HG02763 (cell line): Measurements from ENCODE around the gene RAG1.
"Not testable (repeated sequence)": the region's sequence is repeated elsewhere in the genome, so short reads cannot be mapped to it uniquely, and the experiment has no call there.

Source experiments
- ATAC-seq: cut with Tn5 transposase; IDR thresholded peaks from one replicate; pipeline ENCODE4 v1.9.1; 2021; ENCODE audit warnings: mild to moderate bottlenecking, moderate library complexity; ENCODE audit not compliant: unreplicated experiment

The RAG1 gene

DNA sequence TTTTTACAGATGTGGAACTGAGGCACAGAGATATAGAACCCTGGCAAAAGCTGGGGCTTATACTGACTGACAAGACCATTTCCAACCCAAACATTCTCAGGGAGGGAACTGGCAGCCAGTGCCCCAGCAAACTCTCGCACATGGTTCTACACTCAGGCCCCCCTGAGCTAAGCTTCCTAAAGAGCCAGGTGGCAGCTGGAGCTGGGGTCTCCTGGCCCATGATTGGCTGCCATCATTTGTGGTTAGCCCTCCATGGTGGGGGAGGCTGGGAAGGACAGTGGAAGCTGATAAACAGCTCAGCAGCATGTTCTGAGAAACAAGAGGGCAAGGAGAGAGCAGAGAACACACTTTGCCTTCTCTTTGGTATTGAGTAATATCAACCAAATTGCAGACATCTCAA lies at the start of gene RAG1:
Gene RAG1 (plus strand): TSS at position 314 of the 400 bp plus-strand sequence. CDS start 5,298 bp downstream, outside the sequence.
- ATAC-seq, result no peak

DNA sequence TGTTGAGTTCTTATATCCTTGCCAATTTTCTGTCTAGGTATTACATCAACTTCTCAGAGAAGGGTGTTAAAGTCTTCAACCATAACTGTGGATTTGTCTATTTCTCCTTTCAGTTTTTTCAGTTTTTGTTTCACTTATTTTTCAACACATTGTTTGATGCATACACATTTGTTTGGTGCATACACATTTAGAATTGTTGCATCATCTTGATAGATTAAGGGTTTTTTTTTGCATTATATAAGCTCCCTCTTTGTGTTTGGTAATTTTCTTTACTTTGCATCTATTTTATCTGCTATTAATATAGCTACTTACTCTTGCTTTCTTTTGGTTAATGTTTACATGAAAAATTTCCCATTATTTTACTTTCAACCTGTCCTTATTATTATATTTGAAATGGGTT lies 37.0 kb upstream of the RAG1 start:
- ATAC-seq, result no peak

DNA sequence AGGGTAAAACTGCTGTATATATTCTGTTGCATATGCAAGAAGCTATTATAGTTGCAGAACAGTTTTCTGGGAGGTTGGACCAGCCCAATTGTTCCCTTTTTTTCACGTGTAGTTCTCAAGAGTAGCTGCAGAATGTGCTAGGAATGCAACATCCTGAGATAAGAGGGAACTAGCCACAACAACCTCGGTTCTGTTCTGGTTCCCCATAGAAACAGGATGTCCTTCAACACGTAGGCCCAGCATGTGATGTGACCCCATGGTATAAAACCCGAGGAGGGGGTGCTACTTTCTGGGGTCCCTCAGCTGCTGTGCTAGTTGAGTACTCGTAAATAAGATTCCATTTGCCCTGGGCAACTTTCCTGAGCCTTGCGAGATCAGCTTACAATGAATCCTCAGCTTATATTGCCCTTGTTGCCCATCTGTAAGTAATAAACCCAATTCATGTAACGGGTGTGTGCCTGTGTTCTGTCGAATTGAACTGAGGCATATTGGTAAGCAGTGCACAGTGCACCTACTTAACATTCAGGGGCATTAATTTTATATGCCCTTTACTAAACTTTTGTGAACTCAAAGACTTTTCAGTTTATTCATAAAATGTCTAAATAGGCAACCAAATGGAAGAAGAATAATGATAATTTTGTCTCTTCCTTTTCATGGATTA lies 34.7 kb upstream of the RAG1 start:
- no peak for ATAC-seq

- no peak for ATAC-seq
Measured at GRCh38 chr11:36534276-36534840, 33.4 kb upstream of the RAG1 start.

DNA sequence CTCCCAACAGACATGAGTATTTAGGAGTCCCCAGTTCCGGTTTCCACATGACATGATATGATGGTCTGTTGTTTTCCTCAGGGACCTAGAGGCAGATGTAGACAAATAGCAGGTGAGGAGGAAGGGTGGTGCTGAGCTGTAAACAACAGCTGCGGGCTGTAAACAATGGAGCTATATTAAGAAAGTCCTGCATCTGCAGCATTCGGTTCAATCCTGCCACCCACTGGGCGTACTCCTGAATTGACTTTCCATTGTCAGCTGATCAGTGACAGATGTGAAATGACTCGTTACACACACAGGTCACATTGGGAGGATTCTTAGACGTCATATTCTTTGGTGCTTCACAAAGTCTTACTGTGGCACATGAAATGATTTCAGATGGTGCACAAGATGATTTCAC lies 26.8 kb upstream of the RAG1 start:
- ATAC-seq, result peak; percentile 99

- ATAC-seq, result no peak
Measured at GRCh38 chr11:36550385-36551115, 17.3 kb upstream of the RAG1 start.

DNA sequence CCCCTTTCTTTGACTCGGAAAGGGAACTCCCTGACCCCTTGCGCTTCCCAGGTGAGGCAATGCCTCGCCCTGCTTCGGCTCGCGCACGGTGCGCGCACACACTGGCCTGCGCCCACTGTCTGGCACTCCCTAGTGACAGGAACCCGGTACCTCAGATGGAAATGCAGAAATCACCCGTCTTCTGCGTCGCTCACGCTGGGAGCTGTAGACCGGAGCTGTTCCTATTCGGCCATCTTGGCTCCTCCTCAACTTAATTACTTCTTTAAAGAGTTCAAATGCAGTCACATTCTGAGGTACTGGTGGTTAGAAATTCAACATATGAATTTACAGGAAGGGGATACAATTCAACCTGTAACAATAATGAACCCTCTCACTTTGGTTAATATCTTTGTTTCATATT lies 10.4 kb upstream of the RAG1 start:
- ATAC-seq, result not testable (repeated sequence)

DNA sequence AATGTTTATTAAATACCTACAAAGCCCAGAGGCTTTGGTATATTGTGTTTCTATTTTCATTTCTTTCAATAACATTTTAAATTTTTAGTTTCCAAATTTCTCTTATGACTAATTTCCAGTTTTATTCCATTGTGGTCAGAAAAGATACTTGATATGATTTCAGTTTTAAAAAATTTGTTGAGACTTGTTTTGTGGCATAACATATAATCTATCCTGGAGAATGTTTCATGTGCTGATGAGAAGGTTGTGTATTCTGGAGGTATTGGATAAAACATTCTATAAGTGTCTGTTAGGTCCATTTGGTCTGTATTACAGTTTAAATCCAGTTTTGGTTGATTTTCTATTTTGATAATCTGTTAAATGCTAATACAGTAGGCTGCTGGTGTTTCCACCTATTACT lies 9.8 kb upstream of the RAG1 start:
- ATAC-seq, result no peak

DNA sequence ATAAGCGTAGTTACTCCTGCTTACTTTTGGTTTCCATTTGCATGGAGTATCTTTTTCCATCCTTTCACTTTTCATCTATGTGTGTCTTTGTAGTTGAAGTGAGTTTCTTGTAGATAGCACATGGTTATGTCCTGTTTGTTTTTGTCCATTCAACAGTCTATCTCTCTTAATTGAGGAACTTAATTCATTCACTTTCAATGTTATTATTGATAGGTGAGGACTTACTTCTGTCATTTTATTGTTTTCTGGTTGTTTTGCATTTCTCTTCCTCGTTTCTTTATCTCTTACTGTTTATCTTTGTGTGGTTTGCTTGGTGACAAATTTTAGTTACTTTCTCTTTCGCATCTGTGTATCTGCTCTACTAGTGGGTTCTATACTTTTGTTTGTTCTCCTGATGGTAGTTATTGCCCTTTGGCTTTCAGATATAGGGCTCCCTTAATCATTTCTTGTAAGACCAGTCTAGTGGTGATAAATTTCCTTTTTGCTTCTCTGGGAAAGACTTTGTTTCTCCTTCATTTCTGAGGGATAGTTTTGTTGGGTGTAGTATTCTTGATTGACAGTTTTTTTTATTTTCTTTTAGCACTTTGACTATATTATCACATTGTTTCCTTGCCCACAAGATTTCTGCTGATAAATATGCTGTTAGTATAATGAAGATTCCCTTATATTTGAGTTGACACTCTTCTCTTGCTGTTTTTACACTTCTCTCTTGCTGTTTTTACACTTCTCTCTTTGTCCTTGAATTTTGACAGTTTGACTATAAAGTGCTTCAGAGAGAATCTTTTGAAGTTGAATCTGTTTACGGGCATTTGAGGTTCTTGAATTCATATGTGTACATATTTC lies 9.0 kb upstream of the RAG1 start:
- peak; percentile 98 for ATAC-seq

- no peak for ATAC-seq
Measured at GRCh38 chr11:36564376-36565030, 3.3 kb upstream of the RAG1 start.

DNA sequence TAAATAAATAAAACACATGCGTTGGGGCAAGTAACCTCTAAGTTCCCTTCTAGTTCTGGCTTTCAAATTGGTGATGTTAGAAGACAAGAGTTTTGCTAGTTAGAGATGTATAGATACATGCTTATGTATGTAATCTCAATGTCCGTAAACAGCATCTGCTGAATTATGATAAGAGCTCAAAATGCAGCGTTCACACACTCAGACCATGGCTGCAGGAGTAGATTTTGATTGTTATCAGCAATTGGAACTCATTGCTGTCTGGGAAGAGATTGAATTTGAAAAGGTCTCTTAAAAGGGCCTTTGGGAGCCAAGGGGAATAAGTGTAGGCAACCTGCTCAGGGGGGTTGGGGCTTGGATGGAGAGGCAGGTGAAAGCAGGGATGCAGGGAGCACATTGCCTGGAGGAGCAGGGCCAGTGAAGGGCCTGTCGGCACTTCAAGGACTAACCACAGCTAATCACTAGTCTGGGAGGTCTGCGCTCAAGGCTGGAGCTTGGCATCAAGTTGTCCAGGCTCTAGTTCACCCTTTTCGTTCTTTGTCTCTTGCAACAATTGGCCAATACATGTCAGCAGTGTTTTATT lies 2.7 kb upstream of the RAG1 start:
- no peak for ATAC-seq

- ATAC-seq, result no peak
Measured at GRCh38 chr11:36566407-36567053, 1.3 kb upstream of the RAG1 start.

- no peak for ATAC-seq
Measured at GRCh38 chr11:36569095-36569494, 1.3 kb downstream of the RAG1 start.

DNA sequence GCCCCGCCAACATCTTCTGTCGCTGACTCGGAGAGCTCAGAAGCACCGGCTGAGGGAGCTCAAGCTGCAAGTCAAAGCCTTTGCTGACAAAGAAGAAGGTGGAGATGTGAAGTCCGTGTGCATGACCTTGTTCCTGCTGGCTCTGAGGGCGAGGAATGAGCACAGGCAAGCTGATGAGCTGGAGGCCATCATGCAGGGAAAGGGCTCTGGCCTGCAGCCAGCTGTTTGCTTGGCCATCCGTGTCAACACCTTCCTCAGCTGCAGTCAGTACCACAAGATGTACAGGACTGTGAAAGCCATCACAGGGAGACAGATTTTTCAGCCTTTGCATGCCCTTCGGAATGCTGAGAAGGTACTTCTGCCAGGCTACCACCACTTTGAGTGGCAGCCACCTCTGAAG lies 6.7 kb downstream of the RAG1 start:
- ATAC-seq, result no peak

GRCh38 chr11:36577373-36577772 lies 9.6 kb downstream of the RAG1 start:
- ATAC-seq, result no peak

GRCh38 chr11:36577859-36578258 lies 10.1 kb downstream of the RAG1 start:
- no peak for ATAC-seq

- ATAC-seq, result no peak
Measured at GRCh38 chr11:36578458-36578857, 10.7 kb downstream of the RAG1 start.

GRCh38 chr11:36581536-36581935 lies 13.7 kb downstream of the RAG1 start:
- ATAC-seq, result no peak

DNA sequence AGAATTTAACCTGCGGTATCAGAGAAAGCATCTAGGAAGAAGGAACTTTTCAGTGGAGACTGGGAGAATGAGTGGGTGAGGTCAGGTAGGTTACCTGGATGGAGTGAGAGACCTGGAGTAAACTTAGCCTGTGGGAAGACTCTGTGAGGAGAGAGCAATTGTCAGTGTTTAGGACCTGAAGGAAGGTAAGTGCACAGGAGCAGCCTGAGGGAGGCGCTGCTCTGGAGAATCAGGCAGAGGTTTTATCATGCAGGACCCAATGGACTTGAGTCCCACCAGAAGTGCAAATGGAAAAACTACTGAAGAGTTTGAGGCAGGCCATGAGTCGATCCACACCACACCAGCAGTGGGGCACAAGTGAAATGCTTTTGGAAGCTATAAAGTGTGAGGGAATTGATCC lies 15.9 kb downstream of the RAG1 start:
- ATAC-seq, result no peak

DNA sequence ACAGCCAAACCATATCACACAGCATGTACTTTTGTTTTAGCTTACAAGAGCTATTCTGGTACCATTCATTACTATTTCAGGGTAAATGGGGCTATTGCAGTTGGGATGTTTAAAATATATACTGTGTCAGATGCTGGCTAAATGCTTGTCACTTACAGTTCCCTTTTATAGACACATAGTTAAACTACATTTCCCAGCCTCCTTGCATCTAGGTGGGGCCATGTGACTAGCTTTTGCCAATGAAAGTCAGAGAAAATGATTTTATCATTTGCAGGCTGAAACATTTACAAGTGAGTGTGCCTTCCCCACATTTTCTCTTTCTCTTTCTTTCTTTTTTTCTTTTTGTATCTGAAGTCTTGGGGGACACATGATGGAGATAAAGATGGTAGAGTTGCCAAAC lies 18.7 kb downstream of the RAG1 start:
- ATAC-seq, result no peak
